ENCODE data around the gene ECT2L. TPM values are rescaled to one million over a fixed set of nuclear protein-coding genes. Genes with fewer than 3 reads are reported as not detected.

ECT2L gene
- total RNA-seq, 4 donors from 2014 or later, result 0.13 to 0.56 (median 0.23) TPM; not detected in 1

DNA sequence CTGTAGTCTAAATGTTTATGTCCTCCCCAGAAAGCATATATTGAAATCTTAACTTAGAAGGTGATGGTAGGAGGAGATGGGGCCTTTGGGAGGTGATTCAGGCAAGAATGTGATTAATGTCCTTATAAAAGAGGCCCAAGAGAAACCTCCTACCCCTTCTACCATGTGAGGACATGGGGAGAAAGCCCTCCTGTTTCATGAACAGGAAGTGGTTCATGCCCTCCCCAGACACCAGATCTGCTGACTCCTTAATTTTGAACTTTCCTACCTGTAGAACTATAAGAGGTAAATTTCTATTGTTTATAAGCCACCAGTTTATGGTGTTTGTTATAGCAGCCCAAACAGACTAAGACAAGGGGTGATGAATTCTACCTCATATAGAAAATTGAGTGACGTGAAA is 8.7 kb upstream of the ECT2L start:
- DNase-seq (ENCODE audit: low spot score in 2 of 2), result no peak
- no peak for TF ChIP-seq POLR2AphosphoS5 (IDR thresholded peaks at IDR 0.05)
- TF ChIP-seq, protein P1, sequence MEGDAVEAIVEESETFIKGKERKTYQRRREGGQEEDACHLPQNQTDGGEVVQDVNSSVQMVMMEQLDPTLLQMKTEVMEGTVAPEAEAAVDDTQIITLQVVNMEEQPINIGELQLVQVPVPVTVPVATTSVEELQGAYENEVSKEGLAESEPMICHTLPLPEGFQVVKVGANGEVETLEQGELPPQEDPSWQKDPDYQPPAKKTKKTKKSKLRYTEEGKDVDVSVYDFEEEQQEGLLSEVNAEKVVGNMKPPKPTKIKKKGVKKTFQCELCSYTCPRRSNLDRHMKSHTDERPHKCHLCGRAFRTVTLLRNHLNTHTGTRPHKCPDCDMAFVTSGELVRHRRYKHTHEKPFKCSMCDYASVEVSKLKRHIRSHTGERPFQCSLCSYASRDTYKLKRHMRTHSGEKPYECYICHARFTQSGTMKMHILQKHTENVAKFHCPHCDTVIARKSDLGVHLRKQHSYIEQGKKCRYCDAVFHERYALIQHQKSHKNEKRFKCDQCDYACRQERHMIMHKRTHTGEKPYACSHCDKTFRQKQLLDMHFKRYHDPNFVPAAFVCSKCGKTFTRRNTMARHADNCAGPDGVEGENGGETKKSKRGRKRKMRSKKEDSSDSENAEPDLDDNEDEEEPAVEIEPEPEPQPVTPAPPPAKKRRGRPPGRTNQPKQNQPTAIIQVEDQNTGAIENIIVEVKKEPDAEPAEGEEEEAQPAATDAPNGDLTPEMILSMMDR (IDR thresholded peaks at IDR 0.05), result no peak
- TF ChIP-seq EP300 (IDR thresholded peaks at IDR 0.05), result no peak
- no peak for TF ChIP-seq POLR2A (IDR thresholded peaks at IDR 0.05)
- no peaks in the 10 kb centered on the region for H3K27me3 ChIP-seq
- H3K27ac ChIP-seq, result no peak overlapping the region
- no peaks in the 10 kb centered on the region for H3K9me3 ChIP-seq
- 94% methylated on average over 1 of the region's 1 CpG for WGBS
- peaks cover 63% of the 10 kb centered on the region for H3K36me3 ChIP-seq
- H3K4me3 ChIP-seq, result no peak overlapping the region
- no peaks in the 10 kb centered on the region for H3K4me1 ChIP-seq

DNA sequence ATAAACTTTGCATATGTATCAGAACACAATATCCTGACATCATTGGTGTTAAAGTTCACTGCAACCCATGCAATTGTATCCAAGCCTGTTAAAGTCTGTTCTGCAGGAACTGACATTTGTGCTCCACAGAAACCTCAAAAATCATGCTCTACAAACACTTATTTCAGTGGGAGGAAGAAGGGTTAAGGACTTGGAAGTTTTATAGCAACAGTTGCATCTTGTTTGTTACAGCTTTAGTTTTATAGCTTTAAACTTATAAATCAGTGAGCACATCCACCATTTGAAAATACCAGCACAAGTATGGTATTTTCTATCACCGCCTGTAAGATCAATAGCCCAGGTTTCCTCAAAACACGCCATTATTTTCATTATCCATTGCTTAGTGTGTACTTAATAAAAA is 884 bp downstream of the ECT2L start:
- Histone ChIP-seq H3K36me3 (peaks cover 7% of the 10 kb centered on the region), H3K4me3 (peak overlapping the region; percentile 49), H3K27me3 (no peaks in the 10 kb centered on the region), H3K27ac (no peak overlapping the region), H3K9me3 (no peaks in the 10 kb centered on the region), H3K4me1 (peaks cover 15% of the 10 kb centered on the region)
- DNase-seq (ENCODE audit: low spot score in 2 of 2), result no peak
- no peak for TF ChIP-seq POLR2AphosphoS5 (IDR thresholded peaks at IDR 0.05)
- 83% methylated on average over 2 of the region's 2 CpGs for WGBS

DNA sequence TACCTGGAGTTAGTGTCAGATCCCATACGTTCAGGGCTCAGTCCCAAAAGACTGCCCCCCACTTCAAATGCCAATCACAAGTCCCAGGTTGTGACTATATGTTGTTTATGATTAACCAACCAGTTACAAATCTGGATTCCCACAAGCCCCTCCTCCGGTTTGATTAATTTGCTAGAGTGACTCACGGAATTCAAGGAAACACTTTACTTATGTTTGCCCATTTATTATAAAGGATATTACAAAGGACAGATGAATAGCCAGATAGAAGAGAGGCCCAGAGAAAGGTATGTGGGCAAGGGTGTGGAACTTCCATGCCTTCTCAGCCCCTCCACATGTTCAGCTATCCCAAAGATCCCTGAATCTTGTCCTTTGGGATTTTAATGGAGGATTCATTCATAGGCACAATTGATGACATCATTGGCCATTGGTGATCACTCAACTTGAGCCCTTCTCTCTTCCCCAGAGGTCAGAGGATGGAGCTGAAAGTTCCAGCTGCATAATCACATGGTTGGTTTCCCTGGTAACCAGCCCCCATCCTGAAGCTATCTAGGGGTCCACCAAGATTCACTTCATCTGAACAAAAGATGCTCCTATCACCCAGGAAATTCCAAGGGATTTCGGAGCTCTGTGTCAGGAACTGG is 2.0 kb downstream of the ECT2L start:
- WGBS, result 86% methylated on average over 4 of the region's 4 CpGs
- Histone ChIP-seq H3K4me1 (peaks cover 15% of the 10 kb centered on the region), H3K9me3 (no peaks in the 10 kb centered on the region), H3K27ac (no peak overlapping the region), H3K4me3 (no peak overlapping the region), H3K36me3 (no peaks in the 10 kb centered on the region), H3K27me3 (no peaks in the 10 kb centered on the region)
- TF ChIP-seq EP300 (IDR thresholded peaks at IDR 0.05) (no peak), POLR2AphosphoS5 (IDR thresholded peaks at IDR 0.05) (no peak), POLR2A (IDR thresholded peaks at IDR 0.05) (no peak)
- DNase-seq (ENCODE audit: low spot score in 2 of 2), result no peak

DNA sequence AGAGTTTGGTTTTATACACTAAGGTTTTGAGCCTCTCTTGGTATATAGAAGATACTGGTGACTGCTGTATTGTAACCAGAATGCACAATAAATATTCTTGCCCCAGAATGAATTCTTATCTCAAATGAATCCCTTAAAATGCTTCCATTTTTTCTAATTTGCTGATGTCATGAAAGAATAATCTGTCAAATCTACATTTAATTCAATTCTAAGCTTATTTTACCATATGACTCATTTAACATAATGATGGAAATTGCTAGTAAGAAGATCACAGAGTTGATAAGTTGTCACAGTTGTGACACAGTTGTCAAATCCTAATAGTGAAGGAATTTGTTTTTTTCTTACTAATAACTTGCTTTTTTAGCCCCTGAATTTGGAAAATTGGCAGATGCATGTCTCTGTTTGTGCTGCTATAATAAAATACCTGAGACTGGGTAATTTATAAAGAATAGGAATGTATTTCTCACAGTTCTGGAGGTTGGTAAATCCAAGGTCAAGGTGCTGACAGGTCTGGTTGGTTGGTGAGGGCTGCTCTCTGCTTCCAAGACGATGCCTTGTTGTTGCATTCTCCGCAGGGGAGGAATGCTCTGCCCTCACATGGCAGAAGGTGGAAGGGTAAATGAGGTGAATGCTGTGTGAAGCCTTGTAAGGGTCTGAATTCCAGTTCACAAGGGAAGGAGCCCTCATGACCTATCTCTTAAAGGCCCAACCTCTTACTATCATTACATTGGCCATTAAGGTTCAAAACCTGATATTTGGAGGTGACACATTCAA is 4.7 kb downstream of the ECT2L start:
- Histone ChIP-seq H3K4me3 (no peak overlapping the region), H3K9me3 (no peaks in the 10 kb centered on the region), H3K4me1 (peaks cover 13% of the 10 kb centered on the region), H3K27ac (no peak overlapping the region), H3K36me3 (no peaks in the 10 kb centered on the region), H3K27me3 (no peaks in the 10 kb centered on the region)
- 72% methylated on average over 2 of the region's 2 CpGs for WGBS
- no peak for TF ChIP-seq EP300 (IDR thresholded peaks at IDR 0.05)
- no peak for TF ChIP-seq POLR2A (IDR thresholded peaks at IDR 0.05)
- no peak for TF ChIP-seq POLR2AphosphoS5 (IDR thresholded peaks at IDR 0.05)
- TF ChIP-seq, protein P1 (IDR thresholded peaks at IDR 0.05), result no peak
- DNase-seq (ENCODE audit: low spot score in 2 of 2), result no peak

DNA sequence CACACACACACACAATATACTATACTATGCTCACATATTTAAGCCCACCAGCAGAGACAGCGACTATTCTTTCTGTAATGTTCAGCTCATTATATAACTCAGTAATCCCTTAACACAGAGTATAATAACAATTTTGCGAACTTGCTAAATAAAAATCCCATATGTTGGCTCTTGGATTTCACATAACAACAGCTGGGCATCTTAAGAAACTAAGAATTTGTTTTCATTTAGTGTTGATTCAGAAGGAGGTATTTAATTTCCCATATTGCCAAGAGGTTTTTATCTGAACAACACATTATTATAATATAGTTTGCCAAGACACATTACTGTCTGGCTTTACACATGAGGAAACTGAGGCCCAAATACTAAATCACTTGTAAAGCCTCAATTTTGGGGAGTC is 7.4 kb downstream of the ECT2L start:
- WGBS, result 73% methylated on average over 2 of the region's 2 CpGs
- no peak for DNase-seq (ENCODE audit: low spot score in 2 of 2)
- no peak for TF ChIP-seq POLR2A (IDR thresholded peaks at IDR 0.05)
- TF ChIP-seq, protein P1 (IDR thresholded peaks at IDR 0.05), result no peak
- no peak for TF ChIP-seq POLR2AphosphoS5 (IDR thresholded peaks at IDR 0.05)
- no peak for TF ChIP-seq EP300 (IDR thresholded peaks at IDR 0.05)

GRCh38 chr6:138803861-138804260 is 8.0 kb downstream of the ECT2L start:
- Histone ChIP-seq H3K4me3 (no peak overlapping the region), H3K36me3 (no peaks in the 10 kb centered on the region), H3K27me3 (no peaks in the 10 kb centered on the region), H3K27ac (no peak overlapping the region), H3K9me3 (no peaks in the 10 kb centered on the region), H3K4me1 (peaks cover 2% of the 10 kb centered on the region)
- DNase-seq (ENCODE audit: low spot score in 2 of 2), result no peak
- WGBS, result 52% methylated on average over 4 of the region's 4 CpGs
- TF ChIP-seq, protein P1 (IDR thresholded peaks at IDR 0.05), result no peak

More for the DNA sequence above, 7.4 kb downstream of the ECT2L start:
- Histone ChIP-seq H3K27ac (no peak overlapping the region), H3K4me3 (no peak overlapping the region), H3K9me3 (no peaks in the 10 kb centered on the region), H3K27me3 (no peaks in the 10 kb centered on the region), H3K4me1 (peaks cover 2% of the 10 kb centered on the region), H3K36me3 (no peaks in the 10 kb centered on the region)

Data from suprapubic skin (tissue), 4 donors.